ENCODE measurements around the gene AGPAT4. TPM values are rescaled to one million over a fixed set of nuclear protein-coding genes. Genes with fewer than 3 reads are reported as not detected.

AGPAT4 gene
- total RNA-seq, 1 donor from 2014 or later = 8.7 TPM

GRCh38 chr6:161281092-161281491 lies 7.2 kb upstream of the AGPAT4 start:
- DNase-seq (ENCODE audit: low read depth in 2 of 2) = no peak

GRCh38 chr6:161279677-161280415 lies 6.0 kb upstream of the AGPAT4 start:
- DNase-seq (ENCODE audit: low read depth in 2 of 2) = no peak

GRCh38 chr6:161276605-161277155 lies 2.8 kb upstream of the AGPAT4 start:
- DNase-seq (ENCODE audit: low read depth in 2 of 2) = no peak

- DNase-seq (ENCODE audit: low read depth in 2 of 2) = no peak
Observed at GRCh38 chr6:161274898-161275297, 1.0 kb upstream of the AGPAT4 start.

- no peak for DNase-seq (ENCODE audit: low read depth in 2 of 2)
Observed at GRCh38 chr6:161274488-161274858, 612 bp upstream of the AGPAT4 start.

- DNase-seq (ENCODE audit: low read depth in 2 of 2) = peak; percentile 62 to 75
Observed at GRCh38 chr6:161273274-161273751, 548 bp downstream of the AGPAT4 start.

- DNase-seq (ENCODE audit: low read depth in 2 of 2) = peak in 1 of 2 donors; percentile 17
Observed at GRCh38 chr6:161272635-161273273, 1.1 kb downstream of the AGPAT4 start.

- no peak for DNase-seq (ENCODE audit: low read depth in 2 of 2)
Observed at GRCh38 chr6:161271343-161272030, 2.4 kb downstream of the AGPAT4 start.

GRCh38 chr6:161270116-161270515 lies 3.7 kb downstream of the AGPAT4 start:
- DNase-seq (ENCODE audit: low read depth in 2 of 2) = peak in 1 of 2 donors; percentile 42

GRCh38 chr6:161269310-161269709 lies 4.6 kb downstream of the AGPAT4 start:
- DNase-seq (ENCODE audit: low read depth in 2 of 2) = no peak

GRCh38 chr6:161268531-161269210 lies 5.2 kb downstream of the AGPAT4 start:
- no peak for DNase-seq (ENCODE audit: low read depth in 2 of 2)

- DNase-seq (ENCODE audit: low read depth in 2 of 2) = no peak
Observed at GRCh38 chr6:161266513-161267230, 7.2 kb downstream of the AGPAT4 start.

- no peak for DNase-seq (ENCODE audit: low read depth in 2 of 2)
Observed at GRCh38 chr6:161265975-161266374, 7.9 kb downstream of the AGPAT4 start.

GRCh38 chr6:161265554-161265953 lies 8.3 kb downstream of the AGPAT4 start:
- no peak for DNase-seq (ENCODE audit: low read depth in 2 of 2)

GRCh38 chr6:161264181-161264580 lies 9.7 kb downstream of the AGPAT4 start:
- no peak for DNase-seq (ENCODE audit: low read depth in 2 of 2)

- DNase-seq (ENCODE audit: low read depth in 2 of 2) = no peak
Observed at GRCh38 chr6:161261816-161262215, 12.0 kb downstream of the AGPAT4 start.

GRCh38 chr6:161261325-161261724 lies 12.5 kb downstream of the AGPAT4 start:
- DNase-seq (ENCODE audit: low read depth in 2 of 2) = no peak

GRCh38 chr6:161259302-161259701 lies 14.6 kb downstream of the AGPAT4 start:
- DNase-seq (ENCODE audit: low read depth in 2 of 2) = no peak

- DNase-seq (ENCODE audit: low read depth in 2 of 2) = peak; percentile 88 to 92
Observed at GRCh38 chr6:161257793-161258457, 15.9 kb downstream of the AGPAT4 start.

GRCh38 chr6:161256407-161256806 lies 17.5 kb downstream of the AGPAT4 start:
- DNase-seq (ENCODE audit: low read depth in 2 of 2) = no peak

Measured in dermis microvascular lymphatic vessel endothelial cell (primary cell).